GM19023 (cell line): ENCODE data around the gene KIF5A.
"Not testable (repeated sequence)": the region's sequence is repeated elsewhere in the genome, so short reads cannot be mapped to it uniquely, and the experiment has no call there.

Experiments
- ATAC-seq: cut with Tn5 transposase; IDR thresholded peaks from one replicate; pipeline ENCODE4 v1.9.1; 2021; ENCODE audit warnings: mild to moderate bottlenecking, moderate library complexity; ENCODE audit not compliant: unreplicated experiment

KIF5A gene

GRCh38 chr12:57549909-57550640 lies at the start of gene KIF5A:
Gene KIF5A, plus strand, starts transcription at chr12:57550044. Its CDS starts 228 bp downstream, at chr12:57550272.
- ATAC-seq, result no peak

- ATAC-seq, result no peak
Observed at GRCh38 chr12:57500213-57500612, 49.6 kb upstream of the KIF5A start.

- not testable (repeated sequence) for ATAC-seq
Observed at GRCh38 chr12:57502311-57502969, 47.4 kb upstream of the KIF5A start.

GRCh38 chr12:57506541-57506940 lies 43.3 kb upstream of the KIF5A start:
- ATAC-seq, result not testable (repeated sequence)

- ATAC-seq, result not testable (repeated sequence)
Observed at GRCh38 chr12:57507796-57508195, 42.0 kb upstream of the KIF5A start.

- no peak for ATAC-seq
Observed at GRCh38 chr12:57511161-57511560, 38.7 kb upstream of the KIF5A start.

GRCh38 chr12:57511588-57512325 lies 38.1 kb upstream of the KIF5A start:
- no peak for ATAC-seq

GRCh38 chr12:57512665-57513064 lies 37.2 kb upstream of the KIF5A start:
- no peak for ATAC-seq

- ATAC-seq, result no peak
Observed at GRCh38 chr12:57513266-57513665, 36.6 kb upstream of the KIF5A start.

GRCh38 chr12:57513677-57514076 lies 36.2 kb upstream of the KIF5A start:
- ATAC-seq, result not testable (repeated sequence)

GRCh38 chr12:57514246-57514645 lies 35.6 kb upstream of the KIF5A start:
- ATAC-seq, result not testable (repeated sequence)

GRCh38 chr12:57514720-57515407 lies 35.0 kb upstream of the KIF5A start:
- ATAC-seq, result no peak

GRCh38 chr12:57515408-57515933 lies 34.4 kb upstream of the KIF5A start:
- no peak for ATAC-seq

GRCh38 chr12:57515934-57516541 lies 33.8 kb upstream of the KIF5A start:
- no peak for ATAC-seq

GRCh38 chr12:57516617-57517153 lies 33.2 kb upstream of the KIF5A start:
- ATAC-seq, result no peak

- no peak for ATAC-seq
Observed at GRCh38 chr12:57517187-57517586, 32.7 kb upstream of the KIF5A start.

- not testable (repeated sequence) for ATAC-seq
Observed at GRCh38 chr12:57517718-57518117, 32.1 kb upstream of the KIF5A start.

GRCh38 chr12:57518176-57518919 lies 31.5 kb upstream of the KIF5A start:
- ATAC-seq, result no peak
